ENCODE data around the gene ABCB11.
"Not testable (repeated sequence)": the region's sequence is repeated elsewhere in the genome, so short reads cannot be mapped to it uniquely, and the experiment has no call there.

The ABCB11 gene

GRCh38 chr2:169041594-169041993, 10.5 kb upstream of the ABCB11 start:
- no peak for FAIRE-seq

GRCh38 chr2:169039702-169040101, 8.6 kb upstream of the ABCB11 start:
- FAIRE-seq: no peak

GRCh38 chr2:169038338-169038757, 7.2 kb upstream of the ABCB11 start:
- FAIRE-seq: no peak

- FAIRE-seq: no peak
Observed at GRCh38 chr2:169036736-169037440, 5.8 kb upstream of the ABCB11 start.

GRCh38 chr2:169035887-169036286, 4.8 kb upstream of the ABCB11 start:
- no peak for FAIRE-seq

GRCh38 chr2:169034984-169035544, 3.9 kb upstream of the ABCB11 start:
- no peak for FAIRE-seq

GRCh38 chr2:169034256-169034655, 3.1 kb upstream of the ABCB11 start:
- FAIRE-seq: no peak

- FAIRE-seq: no peak
Observed at GRCh38 chr2:169029341-169029740, 1.8 kb downstream of the ABCB11 start.

- no peak for FAIRE-seq
Observed at GRCh38 chr2:169027234-169027633, 3.9 kb downstream of the ABCB11 start.

GRCh38 chr2:169026056-169026455, 5.1 kb downstream of the ABCB11 start:
- no peak for FAIRE-seq

GRCh38 chr2:169023161-169023560, 8.0 kb downstream of the ABCB11 start:
- FAIRE-seq: no peak

- no peak for FAIRE-seq
Observed at GRCh38 chr2:169018390-169018789, 12.7 kb downstream of the ABCB11 start.

- FAIRE-seq: no peak
Observed at GRCh38 chr2:169015943-169016342, 15.2 kb downstream of the ABCB11 start.

GRCh38 chr2:169014780-169015179, 16.3 kb downstream of the ABCB11 start:
- no peak for FAIRE-seq

- FAIRE-seq: no peak
Observed at GRCh38 chr2:169013628-169014026, 17.5 kb downstream of the ABCB11 start.

GRCh38 chr2:169012812-169013627, 18.1 kb downstream of the ABCB11 start:
- FAIRE-seq: no peak

GRCh38 chr2:169012191-169012792, 18.8 kb downstream of the ABCB11 start:
- FAIRE-seq: not testable (repeated sequence)

- FAIRE-seq: no peak
Observed at GRCh38 chr2:169011698-169012097, 19.4 kb downstream of the ABCB11 start.

- no peak for FAIRE-seq
Observed at GRCh38 chr2:169010633-169011460, 20.3 kb downstream of the ABCB11 start.

GRCh38 chr2:169009865-169010579, 21.1 kb downstream of the ABCB11 start:
- no peak for FAIRE-seq

GRCh38 chr2:169007941-169008340, 23.2 kb downstream of the ABCB11 start:
- FAIRE-seq: no peak

- FAIRE-seq: no peak
Observed at GRCh38 chr2:169007356-169007755, 23.8 kb downstream of the ABCB11 start.

Measured in TTC549 (cell line).